ENCODE results near the gene ABCA1.
"Not testable (repeated sequence)": the region's sequence is repeated elsewhere in the genome, so short reads cannot be mapped to it uniquely, and the experiment has no call there.

Gene ABCA1

GRCh38 chr9:104794070-104794469 is 133.9 kb downstream of the ABCA1 start:
- no peak for DNase-seq (ENCODE audit: low spot score)

- DNase-seq (ENCODE audit: low spot score) = no peak
Observed at GRCh38 chr9:104788251-104788650, 139.7 kb downstream of the ABCA1 start.

GRCh38 chr9:104787306-104788015 is 140.5 kb downstream of the ABCA1 start:
- no peak for DNase-seq (ENCODE audit: low spot score)

GRCh38 chr9:104786293-104786692 is 141.7 kb downstream of the ABCA1 start:
- no peak for DNase-seq (ENCODE audit: low spot score)

GRCh38 chr9:104784098-104784497 is 143.9 kb downstream of the ABCA1 start:
- no peak for DNase-seq (ENCODE audit: low spot score)

GRCh38 chr9:104783588-104783987 is 144.4 kb downstream of the ABCA1 start:
- no peak for DNase-seq (ENCODE audit: low spot score)

- DNase-seq (ENCODE audit: low spot score) = peak; percentile 10
Observed at GRCh38 chr9:104780796-104781395, 147.1 kb downstream of the ABCA1 start.

- DNase-seq (ENCODE audit: low spot score) = no peak
Observed at GRCh38 chr9:104779946-104780535, 147.9 kb downstream of the ABCA1 start.

- DNase-seq (ENCODE audit: low spot score) = no peak
Observed at GRCh38 chr9:104779334-104779733, 148.6 kb downstream of the ABCA1 start.

GRCh38 chr9:104778802-104779201 is 149.2 kb downstream of the ABCA1 start:
- no peak for DNase-seq (ENCODE audit: low spot score)

- no peak for DNase-seq (ENCODE audit: low spot score)
Observed at GRCh38 chr9:104776797-104777196, 151.2 kb downstream of the ABCA1 start.

GRCh38 chr9:104775976-104776375 is 152.0 kb downstream of the ABCA1 start:
- no peak for DNase-seq (ENCODE audit: low spot score)

- no peak for DNase-seq (ENCODE audit: low spot score)
Observed at GRCh38 chr9:104775574-104775936, 152.4 kb downstream of the ABCA1 start.

GRCh38 chr9:104774831-104775573 is 153.0 kb downstream of the ABCA1 start:
- DNase-seq (ENCODE audit: low spot score) = no peak

- no peak for DNase-seq (ENCODE audit: low spot score)
Observed at GRCh38 chr9:104774132-104774531, 153.8 kb downstream of the ABCA1 start.

- no peak for DNase-seq (ENCODE audit: low spot score)
Observed at GRCh38 chr9:104772714-104773510, 155.0 kb downstream of the ABCA1 start.

- no peak for DNase-seq (ENCODE audit: low spot score)
Observed at GRCh38 chr9:104769655-104770054, 158.3 kb downstream of the ABCA1 start.

- DNase-seq (ENCODE audit: low spot score) = not testable (repeated sequence)
Observed at GRCh38 chr9:104769029-104769428, 158.9 kb downstream of the ABCA1 start.

- no peak for DNase-seq (ENCODE audit: low spot score)
Observed at GRCh38 chr9:104767507-104767906, 160.4 kb downstream of the ABCA1 start.

GRCh38 chr9:104766025-104766424 is 161.9 kb downstream of the ABCA1 start:
- no peak for DNase-seq (ENCODE audit: low spot score)

GRCh38 chr9:104765138-104765537 is 162.8 kb downstream of the ABCA1 start:
- no peak for DNase-seq (ENCODE audit: low spot score)

GRCh38 chr9:104758974-104759373 is 169.0 kb downstream of the ABCA1 start:
- no peak for DNase-seq (ENCODE audit: low spot score)

Measured in hematopoietic multipotent progenitor cell treated with erythropoietin and hydrocortisone succinate and interleukin-3 and kit ligand, for 15 days (in vitro differentiated cells).